WERI-Rb-1 (cell line): ENCODE results near the gene KLRF2.
A peak's percentile ranks its signal among the peaks of the same experiment; 100 is the strongest.

ENCODE experiments used
- DNase-seq: peaks from one replicate; pipeline ENCODE4 v3.0.0-alpha.2; 2020
- H3K27ac ChIP-seq: fragments of 250-450 bp; sonication (Bioruptor Pico); 2 replicates; pipeline ENCODE4 v1.5.1; 2020; ENCODE audit warnings: mild to moderate bottlenecking, moderate library complexity
- H3K27me3 ChIP-seq: fragments of 250-450 bp; sonication (Bioruptor Pico); 2 replicates; pipeline ENCODE4 v1.5.1; 2021; ENCODE audit warnings: mild to moderate bottlenecking, low read depth, moderate library complexity; ENCODE audit not compliant: insufficient read depth, severe bottlenecking
- H3K36me3 ChIP-seq: fragments of 250-450 bp; sonication (Bioruptor Pico); 2 replicates; pipeline ENCODE4 v1.5.1; 2020; ENCODE audit warnings: mild to moderate bottlenecking, moderate library complexity
- H3K4me3 ChIP-seq: 2 replicates; pipeline ENCODE4 v1.5.1; 2011; ENCODE audit warnings: low read depth, mild to moderate bottlenecking, control low read depth, low read length
- H3K9me3 ChIP-seq: fragments of 250-450 bp; sonication (Bioruptor Pico); 2 replicates; pipeline ENCODE4 v1.5.1; 2021; ENCODE audit warnings: mild to moderate bottlenecking, moderate library complexity; ENCODE audit not compliant: severe bottlenecking
- CTCF ChIP-seq: IDR thresholded peaks from 2 replicates; pipeline ENCODE4 v1.5.1; 2011; ENCODE audit warnings: low read depth, mild to moderate bottlenecking, control low read depth, inconsistent platforms, low read length

KLRF2 gene

GRCh38 chr12:9919443-9919842 lies 38.2 kb downstream of the KLRF2 start:
- Histone ChIP-seq H3K27me3 (no peaks in the 10 kb centered on the region), H3K4me3 (no peak overlapping the region), H3K36me3 (no peaks in the 10 kb centered on the region), H3K9me3 (peaks cover 3% of the 10 kb centered on the region), H3K27ac (no peak overlapping the region)
- TF ChIP-seq CTCF, result no peak
- DNase-seq, result no peak

GRCh38 chr12:9920451-9920850 lies 39.2 kb downstream of the KLRF2 start:
- Histone ChIP-seq H3K27ac (no peak overlapping the region), H3K4me3 (no peak overlapping the region), H3K9me3 (peaks cover 3% of the 10 kb centered on the region), H3K36me3 (no peaks in the 10 kb centered on the region), H3K27me3 (no peaks in the 10 kb centered on the region)
- no peak for DNase-seq
- TF ChIP-seq CTCF, result no peak

GRCh38 chr12:9922429-9922828 lies 41.1 kb downstream of the KLRF2 start:
- no peak overlapping the region for H3K4me3 ChIP-seq

GRCh38 chr12:9925705-9926393 lies 44.6 kb downstream of the KLRF2 start:
- DNase-seq, result peak; percentile 15
- Histone ChIP-seq H3K27ac (no peak overlapping the region), H3K36me3 (no peaks in the 10 kb centered on the region), H3K4me3 (no peak overlapping the region), H3K27me3 (no peaks in the 10 kb centered on the region), H3K9me3 (peaks cover 3% of the 10 kb centered on the region)
- peak; percentile 35; the same call in 1 of the 2 replicates for TF ChIP-seq CTCF

More at GRCh38 chr12:9922429-9922828, 41.1 kb downstream of the KLRF2 start:
- no peak for DNase-seq
- H3K27ac ChIP-seq, result no peak overlapping the region
- H3K9me3 ChIP-seq, result peaks cover 3% of the 10 kb centered on the region
- H3K36me3 ChIP-seq, result no peaks in the 10 kb centered on the region
- no peak for TF ChIP-seq CTCF
- no peaks in the 10 kb centered on the region for H3K27me3 ChIP-seq

GRCh38 chr12:9926876-9927275 lies 45.6 kb downstream of the KLRF2 start:
- Histone ChIP-seq H3K27ac (no peak overlapping the region), H3K27me3 (no peaks in the 10 kb centered on the region), H3K4me3 (no peak overlapping the region), H3K9me3 (peaks cover 3% of the 10 kb centered on the region), H3K36me3 (no peaks in the 10 kb centered on the region)
- DNase-seq, result no peak
- TF ChIP-seq CTCF, result no peak

- no peaks in the 10 kb centered on the region for H3K36me3 ChIP-seq
- no peaks in the 10 kb centered on the region for H3K27me3 ChIP-seq
- no peak for DNase-seq
- TF ChIP-seq CTCF, result no peak
- peaks cover under 1% of the 10 kb centered on the region for H3K9me3 ChIP-seq
- no peak overlapping the region for H3K27ac ChIP-seq
- no peak overlapping the region for H3K4me3 ChIP-seq
These were observed 47.3 kb downstream of the KLRF2 start for GRCh38 chr12:9928607-9929006.
